Astrocyte (in vitro differentiated cells and primary cell): ENCODE measurements around the gene BOLA2B.
"Not testable (repeated sequence)": the region's sequence is repeated elsewhere in the genome, so short reads cannot be mapped to it uniquely, and the experiment has no call there.

Experiments used
- EZH2 ChIP-seq: IDR thresholded peaks from 2 replicates; pipeline ENCODE4 v1.6.1; 2012; ENCODE audit warnings: mild to moderate bottlenecking, low read length, inconsistent platforms; ENCODE audit not compliant: insufficient read depth
- TF ChIP-seq, protein P1 (sequence below): IDR thresholded peaks from 2 replicates; pipeline ENCODE4 v1.5.1; 2011; ENCODE audit warnings: low read depth, mild to moderate bottlenecking, inconsistent platforms, low read length, moderate library complexity; ENCODE audit not compliant: insufficient read depth

GRCh38 chr16:30217082-30217481 lies 23.6 kb upstream of the BOLA2B start:
- TF ChIP-seq, protein P1, sequence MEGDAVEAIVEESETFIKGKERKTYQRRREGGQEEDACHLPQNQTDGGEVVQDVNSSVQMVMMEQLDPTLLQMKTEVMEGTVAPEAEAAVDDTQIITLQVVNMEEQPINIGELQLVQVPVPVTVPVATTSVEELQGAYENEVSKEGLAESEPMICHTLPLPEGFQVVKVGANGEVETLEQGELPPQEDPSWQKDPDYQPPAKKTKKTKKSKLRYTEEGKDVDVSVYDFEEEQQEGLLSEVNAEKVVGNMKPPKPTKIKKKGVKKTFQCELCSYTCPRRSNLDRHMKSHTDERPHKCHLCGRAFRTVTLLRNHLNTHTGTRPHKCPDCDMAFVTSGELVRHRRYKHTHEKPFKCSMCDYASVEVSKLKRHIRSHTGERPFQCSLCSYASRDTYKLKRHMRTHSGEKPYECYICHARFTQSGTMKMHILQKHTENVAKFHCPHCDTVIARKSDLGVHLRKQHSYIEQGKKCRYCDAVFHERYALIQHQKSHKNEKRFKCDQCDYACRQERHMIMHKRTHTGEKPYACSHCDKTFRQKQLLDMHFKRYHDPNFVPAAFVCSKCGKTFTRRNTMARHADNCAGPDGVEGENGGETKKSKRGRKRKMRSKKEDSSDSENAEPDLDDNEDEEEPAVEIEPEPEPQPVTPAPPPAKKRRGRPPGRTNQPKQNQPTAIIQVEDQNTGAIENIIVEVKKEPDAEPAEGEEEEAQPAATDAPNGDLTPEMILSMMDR: not testable (repeated sequence)
- not testable (repeated sequence) for TF ChIP-seq EZH2
